HCT116 (cell line): Measurements from ENCODE around the gene AKAP9.

Source experiments
- CTCF ChIP-seq, 3 experiments: fragments of 200-600 bp in 1 of 3; sonication (generic) in 1 of 3; IDR thresholded peaks in 2 of 3; conservative IDR thresholded peaks in 1 of 3; 2 replicates each; pipeline ENCODE4 v1.5.1; 2012 to 2017; ENCODE audit warnings: low read depth in 2 of 3, low read length in 2 of 3, antibody characterized with exemption in 1 of 3, borderline replicate concordance in 1 of 3, control low read depth in 1 of 3, mild to moderate bottlenecking in 1 of 3, mixed read lengths in 1 of 3, mixed run types in 1 of 3, moderate library complexity in 1 of 3; ENCODE audit not compliant: insufficient read depth in 1 of 3
- EGR1 ChIP-seq: IDR thresholded peaks from 2 replicates; pipeline ENCODE4 v1.6.1; 2012; ENCODE audit warnings: low read depth
- EZH2phosphoT487 ChIP-seq: fragments of 200-600 bp; IDR thresholded peaks from 2 replicates; pipeline ENCODE4 v1.6.1; 2018; ENCODE audit warnings: antibody characterized with exemption, borderline replicate concordance
- JUND ChIP-seq: IDR thresholded peaks from 2 replicates; pipeline ENCODE4 v1.6.1; 2012
- MAX ChIP-seq: IDR thresholded peaks from 2 replicates; pipeline ENCODE4 v1.6.1; 2012
- POLR2A ChIP-seq: IDR thresholded peaks from 2 replicates; pipeline ENCODE4 v1.7.0; 2011; ENCODE audit warnings: borderline replicate concordance; ENCODE audit not compliant: insufficient read depth, insufficient read length; ENCODE audit errors: extremely low read depth
- REST ChIP-seq: IDR thresholded peaks from 2 replicates; pipeline ENCODE4 v1.6.1; 2012; ENCODE audit warnings: low read depth
- SP1 ChIP-seq: IDR thresholded peaks from 2 replicates; pipeline ENCODE4 v1.6.1; 2012; ENCODE audit warnings: low read depth
- SRF ChIP-seq: IDR thresholded peaks from 2 replicates; pipeline ENCODE4 v1.6.1; 2012; ENCODE audit warnings: low read depth
- YY1 ChIP-seq: IDR thresholded peaks from 2 replicates; pipeline ENCODE4 v1.6.1; 2011; ENCODE audit warnings: low read length, low read depth, moderate library complexity, mild to moderate bottlenecking; ENCODE audit not compliant: insufficient replicate concordance; ENCODE audit errors: extremely low read depth
- ZFX ChIP-seq: fragments of 450-650 bp; IDR thresholded peaks from 2 replicates; pipeline ENCODE4 v1.6.1; 2017
- TF ChIP-seq, protein P1 (sequence below): IDR thresholded peaks from 2 replicates; pipeline ENCODE4 v1.6.1; 2012

DNA sequence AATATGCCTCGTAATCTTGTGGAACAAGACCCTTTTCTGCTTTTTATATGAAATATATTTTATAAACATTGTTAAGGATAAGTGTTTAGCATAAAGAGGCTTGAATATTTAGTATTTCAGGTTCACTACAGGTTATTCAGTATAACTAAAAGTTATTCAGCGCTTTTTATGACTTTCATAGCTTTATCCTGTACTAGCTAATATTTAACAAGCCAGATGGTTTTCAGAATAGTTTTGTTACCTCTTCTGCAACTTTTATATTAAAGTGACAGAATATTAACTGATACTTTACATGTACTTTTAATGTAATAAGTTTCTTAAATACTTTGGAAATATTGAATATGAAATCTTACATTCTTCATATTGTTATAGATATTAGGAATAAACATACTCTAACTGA is 118.2 kb downstream of the AKAP9 start:
- TF ChIP-seq, protein P1, sequence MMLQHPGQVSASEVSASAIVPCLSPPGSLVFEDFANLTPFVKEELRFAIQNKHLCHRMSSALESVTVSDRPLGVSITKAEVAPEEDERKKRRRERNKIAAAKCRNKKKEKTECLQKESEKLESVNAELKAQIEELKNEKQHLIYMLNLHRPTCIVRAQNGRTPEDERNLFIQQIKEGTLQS, result no peak
- TF ChIP-seq CTCF (IDR thresholded peaks at IDR 0.05 in 2 of 3, conservative IDR thresholded peaks at IDR 0.05 in 1 of 3; ENCODE audit: borderline replicate concordance in 1 of 3, insufficient read depth in 1 of 3, low read depth in 2 of 3, low read length in 2 of 3) (no peak), REST (no peak), MAX (no peak), EZH2phosphoT487 (no peak), ZFX (no peak), SRF (no peak), SP1 (no peak), POLR2A (no peak), JUND (no peak), YY1 (no peak), EGR1 (no peak)
